GM11168 (cell line): ENCODE results near the gene TPCN2.

ENCODE experiments used
- in situ Hi-C: fragments of 300-500 bp; cut with MboI; formaldehyde crosslinking; loops from one replicate; pipeline ENCODE4 v1.12.0; 2022; ENCODE audit warnings: low sequenced_read_pairs; ENCODE audit not compliant: unreplicated experiment

The TPCN2 gene

DNA sequence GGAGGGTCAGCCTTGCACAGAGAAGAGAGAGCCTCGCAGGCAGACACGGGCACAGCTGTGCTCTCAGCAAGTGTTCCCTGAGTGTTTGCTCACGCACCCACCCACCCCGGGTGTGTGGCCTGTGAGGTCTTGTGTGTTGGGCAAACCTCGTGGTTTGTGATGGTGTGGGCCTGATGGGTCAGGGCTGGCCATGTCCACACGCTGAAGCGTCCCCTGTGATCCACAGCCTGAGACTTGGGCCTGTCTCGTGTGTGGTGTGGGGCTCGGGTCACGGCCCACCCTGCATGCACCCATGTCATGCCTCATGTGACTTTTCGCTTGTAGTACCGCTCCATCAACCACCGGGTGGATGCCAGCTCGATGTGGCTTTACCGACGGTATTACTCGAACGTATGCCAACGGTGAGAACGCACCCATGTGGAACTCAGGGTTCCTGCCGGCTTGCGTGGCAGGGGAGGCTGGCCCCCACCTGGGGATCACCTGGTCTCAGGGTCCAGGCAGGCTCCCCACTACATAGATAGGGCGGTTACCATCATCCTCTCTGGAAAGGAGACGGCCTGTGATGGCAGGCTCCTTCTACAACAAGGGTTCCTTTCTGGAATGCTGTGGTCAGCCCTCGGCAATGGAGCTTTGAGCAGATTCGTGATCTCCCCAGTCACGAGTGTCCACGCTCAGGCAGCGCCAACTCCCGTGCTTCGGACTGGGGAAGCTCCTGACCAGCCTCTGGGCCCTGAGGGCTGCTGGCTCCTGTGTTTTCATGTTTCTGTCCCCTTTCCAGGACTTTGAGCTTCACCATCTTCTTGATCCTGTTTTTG, 5.9 kb downstream of the TPCN2 start:
- in situ Hi-C loops: no loop called here

DNA sequence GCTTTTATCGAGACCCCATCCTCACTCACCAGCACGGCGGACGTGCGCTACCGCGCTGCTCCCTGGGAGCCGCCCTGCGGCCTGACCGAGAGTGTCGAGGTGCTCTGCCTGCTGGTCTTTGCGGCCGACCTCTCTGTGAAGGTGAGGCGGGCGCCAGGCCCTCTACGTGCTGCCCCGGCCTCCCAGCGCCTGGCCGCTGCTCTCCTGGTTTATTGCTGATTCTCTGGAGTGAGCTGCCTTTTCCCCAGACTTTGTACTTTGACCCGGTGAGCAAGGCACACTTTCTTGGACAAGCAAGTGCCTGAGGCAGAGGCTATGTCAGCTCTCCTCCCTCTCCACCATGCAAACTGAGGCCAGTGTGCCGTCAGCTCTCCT, 6.5 kb downstream of the TPCN2 start:
- in situ Hi-C loops: no loop called here

- in situ Hi-C loops: no loop called here
Observed at GRCh38 chr11:69055598-69056516, 7.1 kb downstream of the TPCN2 start.

DNA sequence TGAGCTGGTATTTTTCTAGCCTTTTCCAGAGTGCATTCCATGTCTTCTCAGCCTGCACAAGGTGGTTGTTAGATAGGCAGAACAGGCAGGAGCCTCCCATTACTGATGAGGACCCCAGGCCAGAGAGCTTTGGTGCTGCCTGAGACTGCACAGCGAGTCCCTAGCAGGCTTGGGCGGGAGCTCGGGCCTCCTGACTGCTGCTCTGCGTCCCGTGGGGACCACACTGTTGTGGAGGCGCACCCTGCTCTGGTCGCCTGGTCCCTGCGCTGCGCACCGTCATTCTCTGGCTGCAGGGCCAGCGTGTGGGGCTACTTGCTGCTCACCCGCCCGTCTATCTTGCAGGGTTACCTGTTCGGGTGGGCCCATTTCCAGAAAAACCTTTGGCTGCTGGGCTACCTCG, 8.5 kb downstream of the TPCN2 start:
- in situ Hi-C loops: no loop called here

GRCh38 chr11:69057801-69058200, 9.1 kb downstream of the TPCN2 start:
- in situ Hi-C loops: no loop called here

GRCh38 chr11:69058511-69059270, 10.0 kb downstream of the TPCN2 start:
- in situ Hi-C loops: no loop called here

DNA sequence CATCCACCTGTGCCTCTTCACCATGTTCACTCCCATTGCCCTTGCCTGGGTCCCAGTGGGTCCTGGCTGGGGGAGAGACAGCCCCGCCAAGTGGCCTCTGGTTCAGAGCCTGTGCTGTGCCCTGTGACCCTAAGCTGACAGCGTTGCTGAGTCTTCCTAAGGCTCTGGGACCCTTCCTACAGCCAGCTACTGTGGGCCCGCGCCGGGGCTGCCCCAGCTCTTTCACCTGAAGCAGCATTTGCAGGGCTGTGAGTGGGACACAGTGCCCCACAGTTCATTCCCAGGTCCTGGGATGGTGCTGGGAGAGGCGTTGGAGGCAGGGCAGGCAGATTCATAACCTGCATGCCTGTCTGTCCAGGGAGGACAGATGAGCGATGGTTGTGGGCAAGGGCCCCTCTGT, 10.7 kb downstream of the TPCN2 start:
- in situ Hi-C loops: no loop called here

- in situ Hi-C loops: no loop called here
Observed at GRCh38 chr11:69059985-69060384, 11.3 kb downstream of the TPCN2 start.

DNA sequence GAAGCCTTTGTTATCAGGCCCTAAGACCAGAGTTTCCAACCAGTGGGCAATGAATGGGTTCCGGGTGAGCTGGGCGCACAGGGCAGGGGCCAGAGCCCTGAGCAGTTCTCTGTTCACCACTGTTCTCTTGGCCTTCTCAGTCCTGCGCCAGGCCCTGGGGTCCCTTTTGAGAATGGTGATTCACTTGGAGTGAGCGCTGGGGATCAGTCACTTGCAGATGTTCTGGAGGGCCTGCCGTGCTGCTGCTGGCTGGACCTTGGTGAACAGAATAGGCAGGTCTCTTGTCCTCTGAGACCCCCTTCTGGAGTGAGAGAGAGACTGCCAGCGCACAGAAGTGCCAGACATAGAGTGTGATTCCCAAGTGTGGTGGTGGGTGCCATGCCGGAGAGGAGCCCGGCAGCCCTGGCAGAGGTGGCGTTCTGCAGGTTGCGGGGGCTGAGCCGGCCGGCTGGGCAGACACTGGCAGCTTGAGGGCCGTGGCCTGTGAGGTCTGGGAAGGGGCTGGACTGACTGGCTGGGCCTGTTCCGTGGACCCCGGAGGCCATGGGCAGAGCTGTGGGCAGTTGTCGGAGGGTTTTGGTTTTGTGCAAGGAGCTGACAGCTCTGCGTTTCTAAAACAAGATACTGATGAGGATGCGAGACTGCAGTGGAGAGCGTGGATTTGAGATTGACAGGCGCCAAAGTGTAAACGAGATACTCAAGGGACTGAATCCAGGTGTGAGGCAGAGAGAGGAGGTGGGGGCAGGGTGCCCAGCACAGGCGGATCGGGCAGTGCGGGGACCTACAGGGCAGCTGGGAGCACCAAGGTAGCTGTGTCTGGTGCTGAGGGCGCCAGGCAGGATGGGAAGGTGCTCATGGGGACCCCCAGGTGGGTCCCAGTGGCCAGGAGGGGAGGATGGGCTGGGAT, 12.3 kb downstream of the TPCN2 start:
- in situ Hi-C loops: no loop called here

DNA sequence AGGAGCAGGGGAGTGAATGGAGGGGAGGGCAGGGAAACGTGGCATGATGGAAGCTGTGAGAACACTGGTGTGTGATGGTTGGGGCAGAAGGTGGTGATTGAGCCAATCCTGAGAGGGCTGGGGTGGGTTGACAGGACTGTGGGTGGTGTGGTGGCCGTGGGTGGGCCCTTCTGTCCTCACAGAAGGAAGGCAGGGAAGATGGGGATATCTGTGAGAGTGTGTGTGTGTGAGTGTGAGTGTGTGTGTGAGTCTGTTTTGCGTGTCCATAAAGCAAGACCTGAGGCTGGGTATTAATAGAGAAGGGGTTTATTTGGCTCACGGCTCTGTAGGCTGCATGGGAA, 13.0 kb downstream of the TPCN2 start:
- in situ Hi-C loops: no loop called here

DNA sequence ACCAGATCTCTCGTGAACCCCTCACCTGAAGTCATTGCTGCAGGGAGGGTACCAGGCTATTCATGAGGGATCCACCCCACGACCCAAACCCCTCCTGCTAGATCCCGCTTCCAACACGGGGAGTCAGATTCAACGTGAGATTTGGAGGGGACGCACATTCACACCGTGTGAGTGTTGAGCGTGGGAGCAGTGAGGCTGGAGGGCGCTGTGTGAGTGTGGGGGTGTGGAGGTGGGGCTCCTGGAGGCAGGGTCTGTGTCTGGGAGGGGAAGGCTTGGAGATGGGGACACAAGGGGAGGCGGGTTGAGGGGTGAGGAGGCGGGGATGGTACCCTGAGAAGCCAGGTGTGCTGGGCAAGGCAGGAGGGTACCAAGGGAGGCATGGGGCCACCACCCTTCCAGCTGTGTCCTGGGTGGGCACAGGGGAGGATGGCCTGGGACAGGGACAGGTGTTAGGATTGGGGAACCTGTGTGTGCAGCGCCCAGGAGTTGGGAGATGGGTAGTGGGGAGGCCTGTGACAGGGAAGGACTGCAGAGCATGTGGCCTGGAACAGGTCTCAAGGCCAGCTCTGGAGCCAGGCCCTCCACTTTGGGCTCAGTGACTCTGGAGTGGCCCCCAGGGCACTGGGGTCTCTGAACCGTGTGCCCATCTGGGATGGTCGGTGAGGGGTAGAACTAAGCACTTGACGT, 13.6 kb downstream of the TPCN2 start:
- in situ Hi-C loops: no loop called here

DNA sequence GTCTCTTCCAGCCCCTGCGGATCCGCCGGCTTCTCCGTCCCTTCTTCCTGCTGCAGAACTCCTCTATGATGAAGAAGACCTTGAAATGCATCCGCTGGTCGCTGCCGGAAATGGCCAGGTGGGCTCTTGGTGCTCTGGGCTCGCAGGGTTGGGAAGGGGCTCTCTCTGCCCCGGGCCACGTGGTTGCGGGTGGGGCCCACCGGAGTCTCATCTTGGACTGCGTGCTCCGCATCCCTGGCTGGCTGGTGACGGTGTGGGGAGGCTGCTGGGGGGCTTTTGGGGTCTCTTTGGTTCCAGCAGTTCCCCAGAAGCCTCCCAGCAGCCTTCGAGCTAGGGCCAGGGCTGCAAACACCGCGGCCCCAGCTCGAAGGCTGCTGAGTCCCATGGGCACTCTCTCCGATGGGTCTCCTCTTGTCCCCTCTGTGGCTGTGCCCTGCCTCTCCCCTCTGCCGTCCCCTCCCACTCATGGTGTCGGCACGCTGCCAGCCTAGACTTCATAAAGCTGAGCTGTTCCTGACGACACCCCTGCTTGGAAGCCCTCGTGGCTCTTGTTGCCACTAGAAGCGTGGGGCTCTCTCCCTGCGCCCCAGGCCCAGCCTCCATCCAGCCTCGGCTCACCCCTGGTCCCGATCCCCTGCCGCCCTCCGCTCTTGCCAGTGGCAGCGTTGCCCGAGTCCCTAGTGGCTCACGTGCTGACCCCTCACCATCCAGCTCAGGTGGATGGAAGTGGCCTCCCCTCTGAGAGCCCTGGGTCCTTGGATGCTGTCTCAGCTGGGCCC, 14.3 kb downstream of the TPCN2 start:
- in situ Hi-C loops: no loop called here

- in situ Hi-C loops: no loop called here
Observed at GRCh38 chr11:69063652-69064260, 15.0 kb downstream of the TPCN2 start.

DNA sequence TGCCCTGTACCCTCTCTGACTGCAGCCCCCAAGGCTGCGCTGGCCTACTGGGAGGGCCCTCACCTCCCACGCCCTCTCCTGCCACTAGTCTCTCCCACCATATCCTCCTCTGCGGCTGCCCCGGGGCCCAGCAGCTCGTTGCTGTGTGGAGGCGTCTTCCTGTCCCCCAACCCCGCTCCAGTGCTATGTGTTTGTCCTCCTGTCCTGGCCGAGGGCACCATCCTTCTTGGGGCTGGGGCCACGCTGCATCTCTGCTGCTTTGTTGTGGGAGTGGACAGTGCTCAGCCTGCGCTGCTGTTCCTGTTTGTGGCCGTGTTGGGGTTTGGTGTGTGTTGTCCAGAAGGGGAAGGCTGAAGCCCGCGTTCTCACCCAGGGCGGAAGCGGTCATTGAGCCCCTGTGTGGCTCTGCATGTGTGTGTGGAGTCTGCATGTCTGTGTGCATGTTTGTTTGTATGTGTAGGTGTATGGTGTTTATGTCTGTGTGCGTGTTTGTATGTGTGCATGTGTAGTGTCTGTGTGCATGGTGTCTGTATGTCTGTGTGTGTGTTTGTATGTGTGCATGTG, 15.7 kb downstream of the TPCN2 start:
- in situ Hi-C loops: no loop called here

- in situ Hi-C loops: no loop called here
Observed at GRCh38 chr11:69065147-69065710, 16.5 kb downstream of the TPCN2 start.

- in situ Hi-C loops: no loop called here
Observed at GRCh38 chr11:69066122-69067112, 17.7 kb downstream of the TPCN2 start.
